ENCODE results near the gene KRTAP17-1.
A peak's percentile ranks its signal among the peaks of the same experiment; 100 is the strongest.

KRTAP17-1 gene

GRCh38 chr17:41333098-41333497 lies 17.6 kb upstream of the KRTAP17-1 start:
- DNase-seq (ENCODE audit: low read depth in 2 of 2), result no peak

- no peak for DNase-seq (ENCODE audit: low read depth in 2 of 2)
Measured at GRCh38 chr17:41332239-41332638, 16.7 kb upstream of the KRTAP17-1 start.

GRCh38 chr17:41331606-41332005 lies 16.1 kb upstream of the KRTAP17-1 start:
- no peak for DNase-seq (ENCODE audit: low read depth in 2 of 2)

- no peak for DNase-seq (ENCODE audit: low read depth in 2 of 2)
Measured at GRCh38 chr17:41329279-41329948, 13.9 kb upstream of the KRTAP17-1 start.

GRCh38 chr17:41328207-41328606 lies 12.7 kb upstream of the KRTAP17-1 start:
- no peak for DNase-seq (ENCODE audit: low read depth in 2 of 2)

GRCh38 chr17:41327411-41328120 lies 12.1 kb upstream of the KRTAP17-1 start:
- DNase-seq (ENCODE audit: low read depth in 2 of 2), result no peak

- DNase-seq (ENCODE audit: low read depth in 2 of 2), result no peak
Measured at GRCh38 chr17:41326173-41327145, 10.9 kb upstream of the KRTAP17-1 start.

GRCh38 chr17:41325611-41326010 lies 10.1 kb upstream of the KRTAP17-1 start:
- no peak for DNase-seq (ENCODE audit: low read depth in 2 of 2)

- DNase-seq (ENCODE audit: low read depth in 2 of 2), result no peak
Measured at GRCh38 chr17:41325126-41325525, 9.6 kb upstream of the KRTAP17-1 start.

- DNase-seq (ENCODE audit: low read depth in 2 of 2), result no peak
Measured at GRCh38 chr17:41324180-41325075, 8.9 kb upstream of the KRTAP17-1 start.

- no peak for DNase-seq (ENCODE audit: low read depth in 2 of 2)
Measured at GRCh38 chr17:41322903-41323895, 7.7 kb upstream of the KRTAP17-1 start.

GRCh38 chr17:41322094-41322902 lies 6.8 kb upstream of the KRTAP17-1 start:
- no peak for DNase-seq (ENCODE audit: low read depth in 2 of 2)

- DNase-seq (ENCODE audit: low read depth in 2 of 2), result no peak
Measured at GRCh38 chr17:41318231-41318630, 2.7 kb upstream of the KRTAP17-1 start.

- no peak for DNase-seq (ENCODE audit: low read depth in 2 of 2)
Measured at GRCh38 chr17:41315814-41316445, 420 bp upstream of the KRTAP17-1 start.

GRCh38 chr17:41311111-41311510 lies 4.4 kb downstream of the KRTAP17-1 start:
- no peak for DNase-seq (ENCODE audit: low read depth in 2 of 2)

- DNase-seq (ENCODE audit: low read depth in 2 of 2), result peak in 1 of 2 donors; percentile 16
Measured at GRCh38 chr17:41308918-41309359, 6.6 kb downstream of the KRTAP17-1 start, which contains the start of gene KRTAP16-1. Gene KRTAP16-1, minus strand, starts transcription at chr17:41309309. Its CDS starts 56 bp downstream, at chr17:41309253.

GRCh38 chr17:41308251-41308917 lies 7.1 kb downstream of the KRTAP17-1 start:
- peak; percentile 25 to 34 for DNase-seq (ENCODE audit: low read depth in 2 of 2)

- no peak for DNase-seq (ENCODE audit: low read depth in 2 of 2)
Measured at GRCh38 chr17:41307647-41308046, 7.9 kb downstream of the KRTAP17-1 start.

Data from stimulated activated CD4-positive, alpha-beta T cell treated with anti-CD3 and anti-CD28 coated beads, Interleukin-15, amount 100 ng/mL, for 48 hours (primary cell).